Measurements from ENCODE around the gene NFATC2. TPM values are rescaled to one million over a fixed set of nuclear protein-coding genes. Genes with fewer than 3 reads are reported as not detected.

NFATC2 gene
- total and polyA plus RNA-seq, 12 donors, result 0.61 to 7.7 (median 4.0) TPM

- intact Hi-C loops (cut with DNase I), result no loop called here
- Histone ChIP-seq H3K4me3 (no peak overlapping the region), H3K27ac (no peak overlapping the region), H3K27me3 (no peaks in the 10 kb centered on the region), H3K36me3 (replicated peaks in 1 of 2) (no peaks in the 10 kb centered on the region), H3K9me3 (replicated peaks in 1 of 3) (no peaks in the 10 kb centered on the region), H3K4me1 (replicated peaks in 1 of 2) (peaks cover 0 to 16% of the 10 kb centered on the region in 2 donors)
- no peak for TF ChIP-seq CTCF (IDR thresholded peaks at IDR 0.05)
- TF ChIP-seq POLR2A (IDR thresholded peaks at IDR 0.05), result no peak
- 79 to 87% (median 85%) methylated on average over 3 to 5 of the region's 5 CpGs for WGBS, 4 donors
- no peak for DNase-seq
These were observed 92.3 kb downstream of the NFATC2 start for GRCh38 chr20:51450221-51450712.

GRCh38 chr20:51449498-51450220 lies 92.9 kb downstream of the NFATC2 start:
- H3K4me3 ChIP-seq, result no peak overlapping the region
- H3K27ac ChIP-seq, result no peak overlapping the region
- WGBS, 4 donors, result 86 to 87% (median 87%) methylated on average over 4 to 7 of the region's 7 CpGs
- no peak for DNase-seq
- H3K36me3 ChIP-seq (replicated peaks in 1 of 2), result no peaks in the 10 kb centered on the region
- TF ChIP-seq CTCF (IDR thresholded peaks at IDR 0.05) (no peak), POLR2A (IDR thresholded peaks at IDR 0.05) (no peak)
- no peaks in the 10 kb centered on the region for H3K9me3 ChIP-seq (replicated peaks in 1 of 3)
- intact Hi-C loops (cut with DNase I), result no loop called here
- H3K27me3 ChIP-seq, result no peaks in the 10 kb centered on the region
- peaks cover 0 to 16% of the 10 kb centered on the region in 2 donors for H3K4me1 ChIP-seq (replicated peaks in 1 of 2)

GRCh38 chr20:51447765-51448148 lies 94.8 kb downstream of the NFATC2 start:
- Histone ChIP-seq H3K36me3 (replicated peaks in 1 of 2) (no peaks in the 10 kb centered on the region), H3K27ac (no peak overlapping the region), H3K4me1 (replicated peaks in 1 of 2) (peaks cover 0 to 16% of the 10 kb centered on the region in 2 donors), H3K4me3 (no peak overlapping the region), H3K9me3 (replicated peaks in 1 of 3) (no peaks in the 10 kb centered on the region), H3K27me3 (no peaks in the 10 kb centered on the region)
- TF ChIP-seq POLR2A (IDR thresholded peaks at IDR 0.05) (no peak), CTCF (IDR thresholded peaks at IDR 0.05) (no peak)
- no peak for DNase-seq
- WGBS, 4 donors, result 72 to 77% (median 75%) methylated on average over 5 of the region's 5 CpGs
- intact Hi-C loops (cut with DNase I), result no loop called here

- H3K27me3 ChIP-seq, result no peaks in the 10 kb centered on the region
- no peaks in the 10 kb centered on the region for H3K36me3 ChIP-seq (replicated peaks in 1 of 2)
- WGBS, 4 donors, result 29 to 34% (median 32%) methylated on average over 14 of the region's 14 CpGs
- H3K4me3 ChIP-seq, result no peak overlapping the region
- H3K4me1 ChIP-seq (replicated peaks in 1 of 2), result peaks cover 0 to 16% of the 10 kb centered on the region in 2 donors
- no peak for TF ChIP-seq CTCF (IDR thresholded peaks at IDR 0.05)
- TF ChIP-seq POLR2A (IDR thresholded peaks at IDR 0.05), result no peak
- intact Hi-C loops (cut with DNase I), result no loop called here
- no peak overlapping the region for H3K27ac ChIP-seq
- no peaks in the 10 kb centered on the region for H3K9me3 ChIP-seq (replicated peaks in 1 of 3)
- peak in 6 of 7 donors; percentile 46 to 87 (median 70) for DNase-seq
These were observed 95.3 kb downstream of the NFATC2 start for GRCh38 chr20:51447097-51447764.
